CD4-positive, alpha-beta T cell treated with Interleukin-2 at 100 ng/mL for 4 hours (primary cell): ENCODE measurements around the gene FBXL17.

ENCODE experiments used
- DNase-seq: peaks from one replicate; pipeline ENCODE4 v3.0.0-alpha.2; 2020; ENCODE audit warnings: low spot score

The FBXL17 gene

GRCh38 chr5:108084105-108084504, 297.8 kb downstream of the FBXL17 start:
- DNase-seq, result no peak

DNA sequence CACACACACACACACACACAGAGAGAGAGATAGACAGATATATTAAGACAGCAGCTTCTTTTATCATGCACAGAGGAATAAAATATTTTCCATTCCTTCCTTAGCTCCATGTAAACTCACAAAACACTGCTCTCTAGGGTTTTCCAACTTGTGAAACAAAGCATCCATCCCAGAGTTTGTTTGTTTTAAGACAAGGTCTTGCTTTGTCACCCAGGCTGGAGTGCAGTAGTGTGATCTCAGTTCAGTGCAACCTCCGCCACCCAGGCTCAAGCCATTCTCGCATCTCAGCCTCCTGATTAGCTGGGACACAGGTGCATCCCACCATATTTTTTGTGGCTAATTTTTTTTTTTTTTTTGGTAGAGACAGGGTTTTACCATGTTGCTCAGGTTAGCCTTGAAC, 298.7 kb downstream of the FBXL17 start:
- DNase-seq, result no peak

DNA sequence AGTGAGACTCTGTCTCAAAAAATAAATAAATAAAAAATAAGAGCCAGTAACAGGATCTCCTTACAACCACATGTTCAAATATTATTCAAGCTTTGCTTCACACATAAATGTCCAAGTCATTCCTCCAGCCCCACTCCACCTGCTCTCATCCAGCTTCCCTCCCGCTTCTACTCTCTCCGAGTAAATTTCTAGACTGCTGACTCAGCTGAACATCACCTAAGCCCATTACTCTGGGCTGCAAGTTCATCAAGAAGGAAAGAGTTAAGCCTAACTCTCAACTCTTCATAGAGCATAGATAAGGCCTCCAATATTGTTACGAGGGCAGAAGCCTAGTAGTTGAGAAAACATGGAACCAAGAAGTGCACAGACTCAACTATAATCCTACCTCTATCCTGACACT, 300.2 kb downstream of the FBXL17 start:
- no peak for DNase-seq

GRCh38 chr5:108079753-108080152, 302.1 kb downstream of the FBXL17 start:
- DNase-seq, result no peak

DNA sequence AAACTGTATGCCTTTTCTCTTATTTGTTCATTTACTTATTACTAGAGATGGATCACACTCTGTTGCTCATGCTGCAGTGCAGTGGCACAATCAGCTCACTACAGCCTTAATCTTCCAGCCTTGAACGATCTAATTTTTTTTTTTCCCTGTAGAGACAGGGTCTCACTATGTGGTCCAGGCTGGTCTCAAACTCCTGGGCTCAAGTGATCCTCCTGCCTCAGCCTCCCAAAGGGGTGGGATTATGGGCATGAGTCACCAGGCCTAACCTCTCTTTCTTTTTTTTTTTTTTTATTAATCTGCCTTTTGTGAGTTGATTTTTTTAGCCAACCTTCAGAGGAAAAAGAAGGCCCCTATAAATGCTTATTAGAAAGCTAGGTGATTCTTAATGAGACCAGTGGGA, 303.0 kb downstream of the FBXL17 start:
- no peak for DNase-seq

- DNase-seq, result no peak
Measured at GRCh38 chr5:108078345-108078744, 303.6 kb downstream of the FBXL17 start.

GRCh38 chr5:108074626-108075025, 307.3 kb downstream of the FBXL17 start:
- no peak for DNase-seq

DNA sequence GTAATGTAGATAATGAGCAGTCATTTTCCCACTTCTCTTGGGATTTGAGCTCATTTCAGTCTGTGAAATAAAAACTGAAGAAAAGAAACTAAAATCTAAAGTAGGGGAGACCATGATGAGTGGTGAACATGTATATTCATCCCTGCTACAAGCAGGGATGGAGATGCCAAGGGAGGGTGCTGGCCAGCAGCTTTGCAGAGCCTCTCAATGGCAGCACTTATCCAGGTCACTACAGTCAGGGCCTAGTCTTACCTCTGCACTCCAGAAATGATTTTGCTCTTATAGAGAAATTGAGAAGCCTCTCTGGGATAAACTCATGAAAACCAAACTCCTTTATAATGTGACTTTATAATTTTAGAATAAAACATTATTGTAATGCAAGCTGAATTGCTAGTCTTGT, 317.6 kb downstream of the FBXL17 start:
- no peak for DNase-seq

- DNase-seq, result no peak
Measured at GRCh38 chr5:108061941-108062340, 320.0 kb downstream of the FBXL17 start.

DNA sequence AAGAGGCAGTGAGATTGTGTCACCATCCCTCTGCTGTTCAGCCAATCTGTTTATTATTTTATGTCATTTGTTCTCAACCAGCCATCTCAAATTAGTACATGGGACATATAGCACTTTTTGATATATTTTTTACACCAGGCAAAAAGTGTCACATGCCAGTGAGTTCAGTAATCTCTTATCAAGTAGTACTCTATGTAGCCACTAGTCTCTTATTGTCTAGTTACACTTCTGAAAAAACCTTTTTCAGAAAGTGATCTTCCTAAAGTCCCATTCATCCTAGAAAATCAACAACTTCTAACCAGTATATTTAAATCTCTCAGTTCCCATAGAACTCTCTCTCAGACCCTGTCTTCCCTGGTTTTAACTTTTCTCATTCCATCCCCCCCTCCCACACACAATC, 321.6 kb downstream of the FBXL17 start:
- no peak for DNase-seq

DNA sequence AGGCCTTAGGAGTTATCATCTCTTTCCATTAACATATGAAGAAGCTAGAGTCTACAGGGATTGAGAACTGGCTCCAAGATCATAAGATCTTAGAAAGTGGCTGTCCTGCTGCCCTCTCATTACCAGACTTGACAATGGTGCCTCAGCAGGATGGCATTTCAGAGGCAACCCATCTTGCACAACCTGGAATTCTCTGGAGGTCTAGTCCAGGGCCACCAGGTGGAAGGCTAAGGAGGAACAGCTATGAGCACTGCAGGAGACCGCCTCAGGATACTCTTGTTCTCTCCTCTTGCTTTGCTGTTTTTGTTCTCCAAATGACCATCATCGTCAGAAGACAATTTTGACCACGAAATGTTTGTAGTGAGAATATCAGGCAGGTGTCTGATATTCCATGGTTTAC, 322.6 kb downstream of the FBXL17 start:
- DNase-seq, result no peak

- no peak for DNase-seq
Measured at GRCh38 chr5:108054349-108054748, 327.5 kb downstream of the FBXL17 start.

GRCh38 chr5:108046955-108047670, 334.8 kb downstream of the FBXL17 start:
- DNase-seq, result no peak

- no peak for DNase-seq
Measured at GRCh38 chr5:108036482-108036881, 345.4 kb downstream of the FBXL17 start.

GRCh38 chr5:108028883-108029282, 353.0 kb downstream of the FBXL17 start:
- DNase-seq, result no peak

- no peak for DNase-seq
Measured at GRCh38 chr5:108028412-108028811, 353.5 kb downstream of the FBXL17 start.

DNA sequence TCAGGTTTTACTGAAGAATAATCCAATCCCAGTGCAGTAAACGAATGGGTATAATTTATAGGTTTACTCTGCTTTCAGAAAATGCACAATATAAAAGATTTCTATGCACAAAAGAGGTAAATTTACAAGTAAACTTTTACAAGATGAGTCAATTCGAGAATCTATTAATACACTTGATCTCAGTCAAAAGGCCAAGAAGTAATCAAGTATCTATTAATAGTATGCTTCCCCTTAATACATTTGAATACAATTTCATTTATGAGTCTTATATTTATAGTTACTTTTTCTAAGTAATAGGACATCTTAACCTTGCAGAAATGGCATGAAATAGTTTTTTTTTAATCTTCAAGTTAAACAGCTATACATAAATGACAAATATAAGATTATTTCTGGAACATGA, 355.9 kb downstream of the FBXL17 start:
- DNase-seq, result no peak

GRCh38 chr5:108024986-108025385, 356.9 kb downstream of the FBXL17 start:
- DNase-seq, result no peak

DNA sequence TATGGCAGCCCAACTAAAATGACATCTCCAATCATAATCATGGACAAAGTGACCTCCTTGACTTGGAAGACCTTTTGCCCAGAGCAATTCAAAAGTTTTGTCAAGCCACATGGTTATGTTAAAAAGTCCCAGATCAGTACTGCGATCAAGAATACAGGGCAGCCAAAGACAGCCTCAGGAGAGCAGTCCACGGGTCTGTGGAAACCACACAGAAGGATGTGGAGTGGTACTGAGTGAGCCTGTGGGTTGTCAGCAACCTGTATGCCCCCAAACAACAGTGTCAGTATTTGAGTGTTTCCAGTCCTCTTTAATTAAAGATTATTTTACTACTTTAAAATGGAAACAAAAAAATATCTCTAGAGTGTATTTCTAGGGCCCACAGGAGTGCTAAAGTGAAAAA, 365.8 kb downstream of the FBXL17 start:
- no peak for DNase-seq

DNA sequence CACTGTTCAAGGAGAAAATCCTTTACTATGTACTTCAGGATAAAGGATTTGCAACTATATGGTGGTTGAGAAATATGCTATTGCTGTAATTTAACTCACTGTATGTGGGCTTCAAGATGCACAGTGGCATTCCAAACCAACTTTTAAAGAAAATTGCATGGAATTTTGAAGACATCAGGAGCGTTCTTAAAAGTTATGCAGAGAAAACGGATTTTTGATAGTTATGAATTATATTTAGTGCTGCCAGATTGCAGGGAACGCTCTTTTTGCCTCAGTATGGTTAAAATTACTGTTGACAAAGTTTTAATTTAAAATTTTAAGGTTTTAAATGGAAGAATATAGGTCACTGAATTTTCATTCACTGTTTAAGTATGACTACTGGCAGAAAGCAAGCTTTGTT, 375.1 kb downstream of the FBXL17 start:
- DNase-seq, result no peak

- DNase-seq, result peak; percentile 40
Measured at GRCh38 chr5:108003178-108003577, 378.7 kb downstream of the FBXL17 start.

GRCh38 chr5:108001222-108001621, 380.7 kb downstream of the FBXL17 start:
- DNase-seq, result no peak

- DNase-seq, result no peak
Measured at GRCh38 chr5:107997338-107997980, 384.4 kb downstream of the FBXL17 start.

DNA sequence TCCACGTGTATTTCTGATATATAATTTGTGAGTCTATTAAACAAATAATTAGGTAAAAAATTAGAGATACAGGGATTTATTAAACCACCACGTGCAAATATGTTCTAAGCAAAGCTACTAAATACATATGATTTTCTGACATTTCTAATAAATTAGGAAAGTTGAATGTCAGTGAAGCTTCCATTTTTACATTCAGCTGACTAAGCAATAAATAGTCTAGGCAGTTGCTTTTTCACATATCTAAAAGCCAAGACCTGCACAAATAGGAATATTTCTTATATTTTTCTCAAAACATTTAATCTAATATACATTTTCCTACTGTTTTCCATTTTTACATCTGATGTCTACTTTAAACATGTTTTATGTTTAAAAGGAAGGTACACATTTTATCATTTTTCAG, 388.6 kb downstream of the FBXL17 start:
- no peak for DNase-seq
